Brain microvascular endothelial cell (primary cell): ENCODE measurements around the gene TMEM214.

Experiments used
- DNase-seq: peaks from one replicate; pipeline ENCODE4 v3.0.0-alpha.2; 2020
- H3K27ac ChIP-seq: fragments of 250-450 bp; sonication (Bioruptor Pico); 2 replicates; pipeline ENCODE4 v1.5.1; 2020; ENCODE audit warnings: mild to moderate bottlenecking, moderate library complexity
- H3K27me3 ChIP-seq: fragments of 250-450 bp; sonication (Bioruptor Pico); replicated peaks from 2 replicates; pipeline ENCODE4 v1.5.1; 2020; ENCODE audit warnings: mild to moderate bottlenecking
- H3K36me3 ChIP-seq: fragments of 250-450 bp; sonication (Bioruptor Pico); replicated peaks from 2 replicates; pipeline ENCODE4 v1.5.1; 2020; ENCODE audit warnings: mild to moderate bottlenecking
- H3K4me3 ChIP-seq: 2 replicates; pipeline ENCODE4 v1.5.1; 2011; ENCODE audit warnings: low read depth, mild to moderate bottlenecking, control low read depth, low read length, moderate library complexity
- CTCF ChIP-seq: IDR thresholded peaks from 2 replicates; pipeline ENCODE4 v1.5.1; 2011; ENCODE audit warnings: low read depth, mild to moderate bottlenecking, moderate library complexity, low read length, control low read depth, inconsistent platforms; ENCODE audit errors: missing control alignments
- in situ Hi-C: cut with HindIII; loops from 2 replicates; pipeline ENCODE4 v1.10.0; 2017; ENCODE audit warnings: low sequenced_read_pairs, low pct_ligation_motif_present

TMEM214 gene

DNA sequence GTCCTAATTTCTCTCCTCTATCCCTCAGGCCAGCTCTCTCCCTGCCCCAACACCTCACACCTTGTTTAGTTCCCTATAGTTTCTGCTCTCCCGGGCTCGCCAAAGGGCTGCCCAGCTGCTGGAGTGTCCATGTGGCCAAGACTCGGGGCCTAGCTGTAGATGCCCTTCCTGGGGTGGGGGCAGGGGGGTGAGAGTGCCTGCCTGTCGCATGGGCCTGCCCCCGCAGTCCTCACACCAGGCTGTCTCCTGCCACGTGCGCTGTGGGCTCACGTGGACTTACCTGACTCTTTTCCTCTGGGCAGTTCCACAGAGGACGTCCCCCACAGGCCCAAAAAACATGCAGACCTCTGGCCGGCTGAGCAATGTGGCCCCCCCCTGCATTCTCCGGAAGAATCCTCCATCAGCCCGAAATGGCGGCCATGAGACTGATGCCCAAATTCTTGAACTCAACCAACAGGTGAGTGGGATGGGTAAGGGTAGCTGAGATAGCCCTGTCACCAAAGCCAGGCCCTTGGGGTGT is 7.4 kb upstream of the TMEM214 start:
- in situ Hi-C loops, result no loop called here
- H3K36me3 ChIP-seq, result peaks cover 5% of the 10 kb centered on the region

GRCh38 chr2:27025861-27026851 is 6.6 kb upstream of the TMEM214 start:
- no peaks in the 10 kb centered on the region for H3K27me3 ChIP-seq
- DNase-seq, result no peak
- in situ Hi-C loops, result no loop called here
- TF ChIP-seq CTCF, result no peak
- H3K27ac ChIP-seq, result no peak overlapping the region
- H3K4me3 ChIP-seq, result no peak overlapping the region
- peaks cover 5% of the 10 kb centered on the region for H3K36me3 ChIP-seq

More for the DNA sequence above, 7.4 kb upstream of the TMEM214 start:
- no peak for TF ChIP-seq CTCF
- no peak overlapping the region for H3K4me3 ChIP-seq
- DNase-seq, result no peak
- H3K27ac ChIP-seq, result no peak overlapping the region
- H3K27me3 ChIP-seq, result no peaks in the 10 kb centered on the region

- no peak overlapping the region for H3K27ac ChIP-seq
- no peak overlapping the region for H3K4me3 ChIP-seq
- TF ChIP-seq CTCF, result no peak
- DNase-seq, result no peak
- in situ Hi-C loops, result no loop called here
- H3K36me3 ChIP-seq, result peaks cover 5% of the 10 kb centered on the region
- no peaks in the 10 kb centered on the region for H3K27me3 ChIP-seq
These were observed 5.5 kb upstream of the TMEM214 start for GRCh38 chr2:27027211-27027651.

- H3K27me3 ChIP-seq, result no peaks in the 10 kb centered on the region
- no peak overlapping the region for H3K27ac ChIP-seq
- no peaks in the 10 kb centered on the region for H3K36me3 ChIP-seq
- TF ChIP-seq CTCF, result no peak
- DNase-seq, result no peak
- H3K4me3 ChIP-seq, result no peak overlapping the region
- in situ Hi-C loops, result no loop called here
These were observed 3.7 kb upstream of the TMEM214 start for GRCh38 chr2:27029051-27029450.

- peak overlapping the region; percentile 81 for H3K27ac ChIP-seq
- H3K36me3 ChIP-seq, result peaks cover 35% of the 10 kb centered on the region
- DNase-seq, result no peak
- H3K27me3 ChIP-seq, result no peaks in the 10 kb centered on the region
- H3K4me3 ChIP-seq, result peak overlapping the region; percentile 100
- TF ChIP-seq CTCF, result no peak
- in situ Hi-C loops, result no loop called here
These were observed 588 bp downstream of the TMEM214 start for GRCh38 chr2:27033253-27033852.
